GM21825 (cell line): ENCODE data around the gene SPATS2.

Experiments used
- ATAC-seq: cut with Tn5 transposase; IDR thresholded peaks from one replicate; pipeline ENCODE4 v1.9.1; 2021; ENCODE audit warnings: mild to moderate bottlenecking, moderate library complexity; ENCODE audit not compliant: unreplicated experiment

Gene SPATS2

GRCh38 chr12:49458816-49459215 lies 91.6 kb downstream of the SPATS2 start:
- no peak for ATAC-seq

GRCh38 chr12:49461221-49461620 lies 94.0 kb downstream of the SPATS2 start:
- ATAC-seq, result no peak

GRCh38 chr12:49462083-49462744 lies 95.0 kb downstream of the SPATS2 start:
- no peak for ATAC-seq

GRCh38 chr12:49465132-49465531 lies 97.9 kb downstream of the SPATS2 start:
- ATAC-seq, result no peak

- no peak for ATAC-seq
Observed at GRCh38 chr12:49470986-49471385, 103.7 kb downstream of the SPATS2 start.

GRCh38 chr12:49471557-49471956 lies 104.3 kb downstream of the SPATS2 start:
- no peak for ATAC-seq

- ATAC-seq, result no peak
Observed at GRCh38 chr12:49476091-49476490, 108.8 kb downstream of the SPATS2 start.

GRCh38 chr12:49478949-49479664 lies 111.8 kb downstream of the SPATS2 start:
- ATAC-seq, result no peak

GRCh38 chr12:49482095-49483051 lies 115.1 kb downstream of the SPATS2 start:
- no peak for ATAC-seq

GRCh38 chr12:49483619-49484018 lies 116.4 kb downstream of the SPATS2 start:
- ATAC-seq, result no peak

- no peak for ATAC-seq
Observed at GRCh38 chr12:49487605-49488004, 120.3 kb downstream of the SPATS2 start.

GRCh38 chr12:49489154-49489553 lies 121.9 kb downstream of the SPATS2 start:
- no peak for ATAC-seq

- no peak for ATAC-seq
Observed at GRCh38 chr12:49489720-49490119, 122.5 kb downstream of the SPATS2 start.

GRCh38 chr12:49491823-49492222 lies 124.6 kb downstream of the SPATS2 start:
- ATAC-seq, result no peak

GRCh38 chr12:49493900-49494299 lies 126.6 kb downstream of the SPATS2 start:
- ATAC-seq, result no peak

- ATAC-seq, result no peak
Observed at GRCh38 chr12:49496417-49497360, 129.4 kb downstream of the SPATS2 start.

GRCh38 chr12:49501895-49502294 lies 134.6 kb downstream of the SPATS2 start:
- no peak for ATAC-seq

- no peak for ATAC-seq
Observed at GRCh38 chr12:49502590-49502989, 135.3 kb downstream of the SPATS2 start.

GRCh38 chr12:49503674-49504180 lies 136.5 kb downstream of the SPATS2 start:
- ATAC-seq, result no peak

- ATAC-seq, result no peak
Observed at GRCh38 chr12:49505672-49506071, 138.4 kb downstream of the SPATS2 start.
